Lower leg skin (tissue), 3 donors: ENCODE results near the gene POMZP3.
"Not testable (repeated sequence)": the region's sequence is repeated elsewhere in the genome, so short reads cannot be mapped to it uniquely, and the experiment has no call there.

Source experiments
- CTCF ChIP-seq, 3 donors: fragments of 450-650 bp; IDR thresholded peaks; one replicate each; pipeline ENCODE4 v1.5.1; 2016; ENCODE audit warnings: antibody characterized with exemption in 3 of 3, mild to moderate bottlenecking in 3 of 3, moderate library complexity in 2 of 3
- POLR2A ChIP-seq, 2 donors: fragments of 450-650 bp; IDR thresholded peaks; one replicate each; pipeline ENCODE4 v1.6.1; 2016 to 2017; ENCODE audit warnings: antibody characterized with exemption in 2 of 2, mild to moderate bottlenecking in 1 of 2, moderate library complexity in 1 of 2

GRCh38 chr7:76612232-76612631 lies 14.8 kb downstream of the POMZP3 start:
- TF ChIP-seq CTCF, POLR2A (IDR thresholded peaks at IDR 0.05): not testable (repeated sequence)
